HL-60/S4 treated with retinoic acid at 250 ng/mL for 4 days and 3 days (cell line): ENCODE data around the gene TFDP1.

ENCODE experiments used
- in situ Hi-C: fragments of 300-500 bp; cut with MboI; formaldehyde crosslinking; loops from 2 replicates; pipeline ENCODE4 v1.7.0; 2022; ENCODE audit warnings: low sequenced_read_pairs

The TFDP1 gene, protein sequence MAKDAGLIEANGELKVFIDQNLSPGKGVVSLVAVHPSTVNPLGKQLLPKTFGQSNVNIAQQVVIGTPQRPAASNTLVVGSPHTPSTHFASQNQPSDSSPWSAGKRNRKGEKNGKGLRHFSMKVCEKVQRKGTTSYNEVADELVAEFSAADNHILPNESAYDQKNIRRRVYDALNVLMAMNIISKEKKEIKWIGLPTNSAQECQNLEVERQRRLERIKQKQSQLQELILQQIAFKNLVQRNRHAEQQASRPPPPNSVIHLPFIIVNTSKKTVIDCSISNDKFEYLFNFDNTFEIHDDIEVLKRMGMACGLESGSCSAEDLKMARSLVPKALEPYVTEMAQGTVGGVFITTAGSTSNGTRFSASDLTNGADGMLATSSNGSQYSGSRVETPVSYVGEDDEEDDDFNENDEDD

DNA sequence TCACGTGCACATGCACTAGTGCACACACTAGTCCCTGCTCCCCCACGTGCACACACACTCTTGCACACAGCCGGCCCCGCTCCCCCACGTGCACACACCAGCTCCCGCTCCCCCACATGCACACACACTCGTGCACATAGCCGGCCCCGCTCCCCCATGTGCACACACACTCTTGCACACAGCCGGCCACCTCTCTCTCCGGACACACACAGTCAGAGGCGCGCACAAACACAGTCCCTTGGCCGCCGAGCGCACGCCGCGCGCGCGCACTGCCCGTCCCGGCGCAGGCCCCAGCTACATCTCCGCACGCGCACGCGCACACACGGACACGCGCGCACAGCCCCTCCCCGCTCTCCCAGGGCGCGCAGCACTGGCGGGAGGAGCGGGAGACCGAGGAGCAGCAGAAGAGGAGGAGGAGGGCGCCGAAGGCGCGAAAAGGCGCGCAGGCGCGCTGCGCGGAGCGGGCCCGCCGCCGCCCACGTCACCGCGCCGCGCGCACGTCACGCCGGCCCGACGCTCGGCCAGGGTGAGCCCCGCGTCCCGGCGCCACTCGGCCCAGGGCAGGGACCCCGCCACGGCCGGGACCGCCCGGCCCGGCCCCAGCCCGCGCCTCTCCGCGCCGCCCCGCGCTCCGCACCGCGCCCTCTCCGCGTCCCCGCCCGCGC, at the start of gene TFDP1:
Gene TFDP1, plus strand, starts transcription at position 549 of the 665 bp plus-strand sequence. CDS start 1,085 bp downstream, outside the sequence.
- in situ Hi-C loops = no loop called here

DNA sequence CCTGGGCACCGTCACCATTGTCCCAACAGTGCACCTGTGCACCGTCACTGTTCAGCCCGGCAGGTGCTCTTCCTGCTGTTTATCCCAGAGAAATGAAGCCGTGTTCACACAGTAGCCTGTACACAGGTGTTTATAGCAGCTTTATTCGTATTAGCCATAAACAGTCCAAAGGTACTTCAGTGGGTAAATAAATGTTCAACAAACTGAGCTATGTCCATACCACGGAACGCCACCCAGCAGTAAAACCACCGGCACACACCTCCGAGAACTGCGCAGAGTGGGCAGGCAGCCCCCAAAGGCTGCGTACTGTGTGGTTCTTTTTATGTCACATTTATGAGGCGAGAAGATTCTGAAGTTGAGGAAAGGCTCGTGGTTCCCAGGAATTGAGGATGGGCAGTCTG, 49.2 kb upstream of the TFDP1 start:
- in situ Hi-C loops = no loop called here

DNA sequence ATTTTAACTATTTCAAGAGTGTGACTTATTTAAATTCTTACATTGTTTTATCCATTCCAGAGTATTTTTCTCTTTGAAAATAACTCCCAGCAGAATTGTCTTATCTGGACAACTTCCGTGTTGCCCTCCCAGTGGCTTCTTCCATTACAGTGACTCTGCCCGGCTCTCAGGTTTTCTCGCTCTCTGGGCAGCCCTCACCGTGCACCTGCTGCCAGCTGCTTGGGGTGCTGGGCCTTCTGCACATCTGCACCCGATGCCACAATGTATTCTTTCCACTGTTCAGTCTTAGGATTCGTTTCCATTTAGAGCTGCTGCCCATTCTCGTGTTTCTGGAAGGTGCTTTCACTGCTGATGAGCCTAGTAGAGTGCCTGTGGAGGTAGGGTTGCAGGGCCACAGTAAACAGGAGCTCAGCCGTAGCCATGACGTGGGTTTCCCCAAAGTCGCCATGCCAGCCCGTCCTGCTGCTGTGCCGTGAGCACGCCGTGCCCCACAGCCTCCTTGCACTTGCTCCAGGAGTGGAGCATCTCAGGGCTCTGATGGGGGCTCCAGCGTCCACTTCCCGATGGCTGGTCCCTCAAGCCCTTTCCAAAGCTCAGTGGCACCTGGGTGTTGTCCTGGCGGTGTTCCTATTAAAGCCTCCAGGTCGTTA, 48.0 kb upstream of the TFDP1 start:
- in situ Hi-C loops = no loop called here

DNA sequence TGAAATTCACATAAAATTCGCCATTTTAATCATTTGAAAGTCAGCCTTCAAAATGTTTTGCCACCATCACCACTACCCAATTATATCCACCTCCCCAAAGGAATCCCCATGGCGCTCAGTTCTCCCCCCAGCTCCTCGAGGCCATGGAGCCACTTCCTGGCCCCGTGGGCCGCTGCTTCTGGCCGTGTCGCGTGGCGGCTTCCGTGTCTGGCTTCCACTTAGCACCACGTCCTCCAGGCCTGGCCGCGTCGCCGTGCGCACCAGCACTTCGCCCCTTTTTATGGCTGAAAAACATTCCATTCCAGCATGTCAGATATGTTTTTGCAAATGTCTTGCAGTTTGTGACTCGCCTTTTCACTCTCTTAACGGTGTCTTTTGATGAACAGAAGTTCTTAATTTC, 47.3 kb upstream of the TFDP1 start:
- in situ Hi-C loops = no loop called here

DNA sequence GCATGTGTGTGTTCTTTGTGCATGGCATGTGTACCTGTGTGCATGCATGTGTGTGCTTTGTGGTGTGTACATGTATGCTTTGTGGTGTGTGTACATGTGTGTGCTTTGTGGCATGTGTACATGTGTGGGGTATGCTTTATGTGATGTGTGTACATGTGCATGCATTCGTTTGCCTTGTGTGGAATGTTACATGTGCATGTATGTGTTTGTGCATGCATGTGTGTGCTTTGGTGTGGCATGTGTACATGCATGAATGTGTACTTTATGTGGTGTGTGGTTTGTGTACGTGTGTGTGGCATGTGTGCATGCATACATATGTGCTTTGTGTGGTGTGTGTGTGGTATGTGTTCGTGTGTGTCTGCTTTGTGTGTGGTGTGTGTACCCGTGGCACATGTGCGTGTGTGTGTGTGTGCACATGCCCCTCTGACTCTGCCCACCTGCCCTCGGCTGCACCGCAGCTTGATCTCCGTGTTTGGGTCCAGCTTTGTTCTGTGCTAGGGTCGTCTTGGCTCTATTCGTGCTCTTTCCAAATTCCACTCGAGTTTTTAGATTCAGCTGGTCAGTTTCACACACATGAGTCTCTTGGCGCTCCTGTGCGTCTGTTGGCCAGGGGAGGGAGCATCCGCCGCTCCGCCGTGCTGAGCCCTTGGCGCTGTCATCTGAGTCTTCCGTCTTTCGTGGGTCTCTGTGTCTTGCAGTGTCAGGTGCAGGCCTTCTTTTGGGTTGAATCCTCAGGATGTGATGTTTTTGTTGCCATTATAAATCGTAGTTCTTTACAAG, 46.5 kb upstream of the TFDP1 start:
- in situ Hi-C loops = no loop called here

DNA sequence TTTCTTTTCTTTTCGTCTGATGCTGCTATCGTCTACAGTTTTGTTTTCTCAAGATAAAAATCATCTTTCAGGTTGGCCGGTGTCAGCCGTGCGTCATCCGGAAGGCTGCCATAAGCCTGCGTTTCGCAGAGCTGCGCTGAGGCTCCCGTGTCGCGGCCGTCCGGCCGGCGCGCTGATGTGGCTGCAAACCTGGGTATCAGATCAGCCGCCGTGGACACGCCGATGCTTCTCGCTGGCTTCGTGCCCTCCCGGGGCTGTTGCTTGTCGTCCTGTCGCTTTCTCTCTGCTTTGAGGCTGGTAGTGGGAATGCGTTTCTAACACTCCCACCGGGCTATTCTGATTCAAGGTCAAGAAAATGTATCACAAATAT, 45.9 kb upstream of the TFDP1 start:
- in situ Hi-C loops = no loop called here

DNA sequence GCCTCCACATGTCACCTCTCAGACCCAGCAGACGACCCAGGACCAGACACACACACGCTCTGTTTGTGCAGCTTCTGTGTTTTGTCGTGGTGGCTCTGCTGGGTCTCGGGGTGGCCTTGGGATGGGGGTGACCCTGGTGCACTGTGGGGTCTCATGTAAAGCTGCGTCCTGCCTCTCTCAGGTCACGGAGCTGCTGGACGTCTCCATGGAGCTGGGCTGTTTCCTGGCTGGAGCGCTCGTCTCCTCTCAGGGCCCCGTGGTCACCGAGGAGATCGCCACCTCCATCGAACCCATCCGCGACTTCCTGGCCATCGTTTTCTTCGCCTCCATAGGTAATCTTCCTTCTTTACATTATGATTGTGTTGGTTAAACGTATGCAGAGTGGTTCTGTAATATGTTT, 45.4 kb upstream of the TFDP1 start:
- in situ Hi-C loops = no loop called here

DNA sequence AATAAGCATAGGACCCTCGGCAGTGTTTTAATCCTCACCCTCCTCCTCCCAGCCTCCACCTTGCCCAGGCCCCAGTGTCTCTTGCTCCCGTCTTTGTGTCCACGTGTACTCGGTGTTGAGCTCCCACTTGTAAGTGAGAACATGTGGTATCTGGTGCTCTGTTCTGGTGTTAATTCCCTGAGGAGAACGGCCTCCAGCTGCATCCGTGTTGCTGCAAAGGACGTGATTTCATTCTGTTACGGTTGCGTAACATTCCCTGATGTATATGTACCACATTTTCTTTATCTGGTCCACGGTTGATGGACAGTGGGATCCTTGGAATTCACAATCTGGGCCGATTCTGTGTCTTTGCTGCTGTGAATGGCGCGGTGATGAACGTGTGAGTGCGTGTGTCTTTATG, 44.7 kb upstream of the TFDP1 start:
- in situ Hi-C loops = no loop called here

DNA sequence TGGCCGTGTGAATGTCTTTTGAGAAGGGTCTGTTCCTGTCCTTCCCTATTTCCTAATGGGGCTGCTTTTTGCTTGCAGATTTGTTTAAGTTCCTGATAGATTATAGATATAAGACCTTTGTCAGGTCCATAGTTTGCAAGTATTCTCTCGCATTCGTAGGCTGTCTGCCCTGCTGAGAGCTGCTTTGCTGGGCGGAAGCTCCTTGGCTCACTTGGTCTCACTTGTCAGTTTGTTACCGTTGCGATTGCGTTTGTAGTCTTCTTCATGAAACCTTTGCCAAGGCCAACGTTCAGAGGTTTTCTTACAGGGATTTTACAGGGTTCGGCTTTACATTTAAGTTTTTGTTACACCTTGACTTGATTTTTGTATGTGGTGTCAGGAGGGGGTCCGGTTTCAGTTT, 44.0 kb upstream of the TFDP1 start:
- in situ Hi-C loops = no loop called here

DNA sequence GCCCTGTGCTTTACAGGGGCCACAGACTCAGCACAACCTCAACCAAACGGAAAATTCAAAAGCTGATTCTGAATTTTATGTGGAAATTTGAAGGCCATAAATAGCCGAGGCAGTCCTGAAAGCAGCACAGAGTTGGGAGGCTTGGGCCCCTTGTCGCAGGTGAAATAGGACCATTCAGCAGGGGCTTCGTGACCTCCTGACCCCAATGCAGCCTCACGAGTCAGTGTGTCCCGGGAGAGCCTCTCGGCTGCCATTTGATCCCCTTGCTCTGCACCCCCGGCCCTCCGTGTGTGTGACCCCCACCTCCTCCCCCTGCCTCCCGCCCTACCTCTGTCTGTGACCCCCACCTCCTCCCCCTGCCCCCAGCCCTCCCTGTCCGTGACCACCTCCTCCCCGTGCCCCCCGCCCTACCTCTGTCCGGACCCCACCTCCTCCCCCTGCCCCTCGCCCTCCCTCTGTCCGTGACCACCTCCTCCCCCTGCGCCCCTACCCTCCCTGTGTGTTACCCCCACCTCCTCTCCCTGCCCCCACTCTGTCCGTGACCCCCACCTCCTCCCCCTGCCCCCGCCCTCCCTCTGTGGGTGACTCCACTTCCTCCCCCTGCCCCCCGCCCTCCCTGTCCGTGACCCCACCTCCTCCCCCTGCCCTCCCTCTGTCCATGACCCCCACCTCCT, 41.7 kb upstream of the TFDP1 start:
- in situ Hi-C loops = no loop called here

DNA sequence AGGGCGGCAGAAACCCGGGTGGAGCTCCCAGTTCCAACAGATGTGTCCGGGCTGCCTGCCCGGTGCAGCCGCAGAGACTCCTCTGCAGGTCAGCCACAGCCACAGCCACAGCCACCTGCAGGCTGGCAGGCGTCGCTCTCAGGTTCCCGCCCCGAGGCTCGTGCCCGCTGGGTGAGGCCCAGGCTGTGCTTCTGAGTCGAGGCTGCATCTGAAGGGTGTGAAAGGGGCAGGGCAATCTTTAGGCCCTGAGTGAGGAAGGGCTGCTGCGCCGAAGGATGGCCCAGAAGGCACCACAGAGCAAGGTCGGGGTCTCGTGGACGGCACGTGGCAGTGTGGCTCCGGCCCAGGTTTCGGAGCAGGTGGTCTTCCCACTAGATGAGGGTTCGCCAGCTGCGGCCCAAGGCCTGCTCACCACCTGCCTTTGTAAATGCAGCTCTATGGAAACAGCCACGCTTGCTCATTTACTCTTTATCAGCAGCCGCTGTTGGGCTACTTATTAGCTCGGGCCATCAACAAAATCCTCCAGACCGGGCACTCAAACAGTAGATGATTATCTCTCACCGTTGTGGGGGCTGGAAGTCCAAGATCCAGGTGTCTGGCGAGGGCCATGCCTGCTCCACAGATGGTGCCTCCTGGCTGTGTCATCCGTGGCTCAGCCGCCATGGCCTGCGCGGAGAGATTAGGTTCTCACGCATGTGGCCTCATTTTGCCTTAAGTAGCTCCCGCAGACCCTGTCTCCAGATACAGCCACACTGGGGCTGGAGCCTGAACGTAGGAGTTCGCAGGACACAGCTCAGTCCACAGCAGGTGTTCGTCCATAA, 40.3 kb upstream of the TFDP1 start:
- in situ Hi-C loops = no loop called here

DNA sequence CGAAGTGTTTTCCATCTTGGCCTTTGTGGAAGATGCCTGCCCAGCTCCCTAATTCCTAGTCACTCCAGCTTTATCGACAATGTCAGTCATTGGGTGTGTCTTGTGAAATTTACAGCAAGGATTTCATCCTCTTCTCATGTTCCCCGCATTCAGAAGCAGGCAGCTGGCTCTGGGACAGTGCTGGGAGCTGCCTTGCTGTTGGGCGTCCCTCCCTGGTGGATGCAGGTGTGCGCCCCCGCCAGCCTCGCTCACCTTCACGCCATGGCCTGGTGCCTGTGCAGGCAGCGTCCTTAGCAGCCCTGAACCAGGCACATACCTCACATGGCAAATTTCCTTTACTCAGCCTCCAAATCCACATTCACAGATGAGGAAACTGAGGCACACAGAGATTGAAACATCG, 39.7 kb upstream of the TFDP1 start:
- in situ Hi-C loops = no loop called here

DNA sequence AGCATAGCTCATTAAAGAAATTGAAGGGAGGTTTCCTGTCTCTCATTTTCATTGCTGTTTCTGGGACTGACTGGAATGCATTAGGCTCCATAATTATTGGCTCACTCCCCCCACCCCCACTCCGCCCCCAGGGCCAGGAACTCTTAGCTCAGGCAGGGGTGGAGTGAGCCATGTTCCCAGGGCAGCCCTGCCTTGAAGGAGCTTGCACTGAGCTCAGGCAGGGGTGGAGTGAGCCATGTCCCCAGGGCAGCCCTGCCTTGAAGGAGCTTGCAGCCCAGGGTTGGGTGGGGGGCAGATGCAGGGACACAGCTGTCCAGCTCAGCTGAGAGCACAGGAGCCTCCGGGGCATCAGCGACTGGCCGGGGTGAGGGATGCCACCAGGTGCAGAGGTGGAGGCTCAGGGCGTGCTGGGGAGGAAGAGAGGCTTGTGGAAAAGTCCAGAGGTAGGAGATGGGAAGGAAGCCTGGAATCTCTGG, 39.1 kb upstream of the TFDP1 start:
- in situ Hi-C loops = no loop called here

DNA sequence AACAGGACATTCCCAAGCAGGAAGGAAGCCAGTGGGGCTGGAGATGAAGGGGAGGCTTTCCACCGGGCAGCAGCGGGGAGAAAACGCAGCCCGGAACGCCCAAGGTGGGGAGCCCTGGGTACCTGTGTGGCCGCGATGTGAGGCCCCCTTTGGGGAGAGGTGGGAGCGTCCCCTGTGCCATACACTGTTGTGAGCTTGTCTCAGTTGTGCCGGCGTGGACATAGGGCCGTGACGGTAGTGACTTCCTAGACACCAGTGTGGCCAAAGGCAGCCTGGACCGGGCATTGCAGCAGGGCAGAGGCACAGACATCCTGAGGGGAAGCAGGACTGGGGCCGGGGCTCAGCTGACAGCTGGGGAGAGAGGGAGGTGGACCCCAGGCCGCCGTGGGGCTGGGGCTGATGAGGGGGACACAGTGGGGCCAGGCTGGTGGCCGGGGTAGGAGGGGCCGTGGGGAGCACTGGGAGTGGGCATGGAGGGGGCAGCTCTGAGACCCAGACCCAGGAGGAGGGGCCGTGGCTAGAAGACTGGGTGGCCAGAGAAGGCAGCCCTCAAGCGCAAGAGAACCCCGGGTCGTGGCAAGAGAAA, 38.5 kb upstream of the TFDP1 start:
- in situ Hi-C loops = no loop called here

DNA sequence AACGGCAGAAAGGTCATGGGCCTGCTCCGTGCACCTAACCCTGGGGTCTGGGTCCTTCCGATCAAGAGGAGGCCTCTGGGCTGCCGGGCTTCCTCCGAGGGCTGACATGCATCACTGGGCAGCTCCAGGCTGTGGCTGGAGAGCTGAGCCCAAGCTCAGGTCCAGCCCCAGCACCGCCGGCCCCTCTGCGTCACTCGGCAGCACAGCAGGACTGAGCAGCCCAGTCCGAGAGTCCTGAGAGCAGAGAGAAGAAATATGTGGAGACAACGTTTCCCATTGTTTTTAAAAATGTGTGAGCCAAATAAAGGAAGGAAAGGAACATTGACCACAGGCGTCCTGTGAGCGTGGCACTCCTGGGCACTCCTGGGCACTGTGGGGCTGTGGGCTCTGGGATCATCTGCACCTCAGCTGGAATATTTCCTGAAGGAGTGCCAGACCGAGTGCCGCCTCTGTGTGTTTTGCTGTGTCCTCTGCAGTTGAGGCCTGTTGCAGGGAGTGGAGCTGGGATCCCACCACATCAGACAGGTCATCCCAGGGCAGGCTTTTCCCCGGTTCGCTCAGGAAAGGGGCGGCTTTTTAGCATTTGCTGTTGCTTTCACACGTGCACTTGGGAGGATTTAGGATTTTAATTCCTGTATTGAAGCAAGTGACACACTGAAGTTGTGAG, 37.8 kb upstream of the TFDP1 start:
- in situ Hi-C loops = no loop called here

DNA sequence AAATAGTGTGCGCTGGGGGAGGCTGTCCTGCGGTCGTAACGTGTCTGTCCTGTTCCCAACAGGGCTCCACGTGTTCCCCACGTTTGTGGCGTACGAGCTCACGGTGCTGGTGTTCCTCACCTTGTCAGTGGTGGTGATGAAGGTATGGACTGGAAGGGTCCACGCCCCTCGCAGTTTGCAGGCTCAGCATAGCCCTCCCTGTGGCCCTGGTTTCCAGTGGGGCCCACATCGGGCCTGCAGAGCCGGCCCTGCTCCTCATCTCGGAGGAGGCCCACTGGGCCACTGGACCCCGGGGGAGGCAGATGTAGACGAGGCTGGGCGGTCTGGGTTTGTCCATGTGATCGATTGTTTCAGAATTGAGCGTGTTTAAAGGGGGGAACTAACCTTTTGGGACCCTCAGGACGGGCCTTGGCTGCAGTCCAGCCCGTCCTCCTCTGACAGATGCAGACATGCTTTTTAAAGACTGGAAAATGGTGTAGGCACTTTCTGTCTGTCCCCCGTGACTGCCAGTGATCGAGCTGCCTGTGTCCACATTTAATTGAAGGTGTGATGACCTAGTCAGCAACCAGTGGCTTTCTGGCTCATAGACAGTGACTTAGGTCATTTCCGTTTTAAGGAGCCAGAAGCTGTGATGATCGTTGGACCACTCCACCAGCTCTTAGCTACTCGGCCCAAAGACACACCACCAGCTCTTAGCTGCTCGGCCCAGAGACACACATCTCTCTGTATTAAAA, 37.1 kb upstream of the TFDP1 start:
- in situ Hi-C loops = no loop called here

DNA sequence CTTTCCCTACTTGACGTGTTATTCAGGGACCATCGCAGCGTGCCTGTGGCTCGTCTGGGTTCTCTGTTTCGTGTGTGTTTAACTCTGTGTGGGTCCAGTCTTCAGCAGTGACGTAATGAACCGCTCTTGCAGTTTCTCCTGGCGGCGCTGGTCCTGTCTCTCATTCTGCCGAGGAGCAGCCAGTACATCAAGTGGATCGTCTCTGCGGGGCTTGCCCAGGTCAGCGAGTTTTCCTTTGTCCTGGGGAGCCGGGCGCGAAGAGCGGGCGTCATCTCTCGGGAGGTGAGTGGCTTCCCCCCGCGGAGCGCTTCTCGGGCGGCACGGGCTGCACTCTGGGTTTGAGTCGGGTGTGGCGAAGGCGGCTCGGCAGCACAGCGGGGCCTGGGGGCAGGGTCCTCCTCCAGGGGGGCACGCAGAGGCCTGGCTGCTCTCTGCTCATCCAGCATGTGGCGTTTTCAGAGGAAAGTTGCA, 36.3 kb upstream of the TFDP1 start:
- in situ Hi-C loops = no loop called here
